Smooth muscle cell (in vitro differentiated cells): Measurements from ENCODE around the gene CIDEB. TPM values are rescaled to one million over a fixed set of nuclear protein-coding genes. Genes with fewer than 3 reads are reported as not detected.
A peak's percentile ranks its signal among the peaks of the same experiment; 100 is the strongest.

Source experiments
- DNase-seq: peaks from one replicate; lab custom pipeline; 2025; ENCODE audit not compliant: unreplicated experiment; lab: John Stamatoyannopoulos, UW
- H2AFZ ChIP-seq: fragments of 200-600 bp; sonication (generic); 2 replicates; pipeline ENCODE4 v1.6.0; 2016; ENCODE audit warnings: antibody characterized with exemption, low read depth, mild to moderate bottlenecking
- H3F3A ChIP-seq: fragments of 200-600 bp; sonication (generic); 2 replicates; pipeline ENCODE4 v1.6.0; 2017; ENCODE audit warnings: antibody characterized with exemption, low read depth
- H3K27ac ChIP-seq: fragments of 200-600 bp; sonication (generic); 2 replicates; pipeline ENCODE4 v1.5.1; 2016; ENCODE audit warnings: low read depth, mild to moderate bottlenecking
- H3K27me3 ChIP-seq: fragments of 200-600 bp; sonication (generic); 2 replicates; pipeline ENCODE4 v1.6.1; 2016; ENCODE audit warnings: low read depth, mild to moderate bottlenecking
- H3K36me3 ChIP-seq: fragments of 200-600 bp; sonication (generic); 2 replicates; pipeline ENCODE4 v1.5.1; 2016; ENCODE audit warnings: low read depth
- H3K4me1 ChIP-seq: fragments of 200-600 bp; sonication (generic); 2 replicates; pipeline ENCODE4 v1.5.1; 2016; ENCODE audit warnings: low read depth
- H3K4me2 ChIP-seq: fragments of 200-600 bp; sonication (generic); 2 replicates; pipeline ENCODE4 v1.6.0; 2016; ENCODE audit warnings: mild to moderate bottlenecking
- H3K4me3 ChIP-seq: fragments of 200-600 bp; sonication (generic); 2 replicates; pipeline ENCODE4 v1.5.1; 2016; ENCODE audit warnings: mild to moderate bottlenecking
- H3K79me2 ChIP-seq: fragments of 200-600 bp; sonication (generic); 2 replicates; pipeline ENCODE4 v1.6.0; 2016; ENCODE audit warnings: low read depth, mild to moderate bottlenecking
- H3K9ac ChIP-seq: fragments of 200-600 bp; sonication (generic); 2 replicates; pipeline ENCODE4 v1.6.0; 2016; ENCODE audit warnings: low read depth
- H3K9me3 ChIP-seq: fragments of 200-600 bp; sonication (generic); replicated peaks from 2 replicates; pipeline ENCODE4 v1.5.1; 2016; ENCODE audit warnings: low read depth
- H4K20me1 ChIP-seq: fragments of 200-600 bp; sonication (generic); 2 replicates; pipeline ENCODE4 v1.6.0; 2016; ENCODE audit warnings: low read depth
- WGBS: methylation state at CpG from one replicate; pipeline ENCODE4 v1.1.7; 2016; ENCODE audit warnings: low lambda C conversion rate; 5-methylcytosine and 5-hydroxymethylcytosine counted together
- polyA plus RNA-seq: library from polyadenylated mRNA; unstranded; fragments of >200 nt; fragmentation: Nextera tagmentation; extraction: Ambion mirVana; gene quantifications from 2 replicates; pipeline ENCODE4 v1.2.1, GENCODE V29; 2016
- total RNA-seq: library from RNA; depleted of rRNA; stranded (reverse); fragments of >200 nt; gene quantifications from 2 replicates; pipeline ENCODE4 v1.2.3, GENCODE V29; 2014
- TF ChIP-seq, protein P1 (sequence below): fragments of 200-600 bp; sonication (generic); IDR thresholded peaks from 2 replicates; pipeline ENCODE4 v1.5.1; 2017; ENCODE audit warnings: borderline replicate concordance, mild to moderate bottlenecking, antibody characterized with exemption; ENCODE audit not compliant: insufficient read depth, poor library complexity, severe bottlenecking

CIDEB gene
- total and polyA plus RNA-seq, 2 experiments from 2014 or later, result not detected

DNA sequence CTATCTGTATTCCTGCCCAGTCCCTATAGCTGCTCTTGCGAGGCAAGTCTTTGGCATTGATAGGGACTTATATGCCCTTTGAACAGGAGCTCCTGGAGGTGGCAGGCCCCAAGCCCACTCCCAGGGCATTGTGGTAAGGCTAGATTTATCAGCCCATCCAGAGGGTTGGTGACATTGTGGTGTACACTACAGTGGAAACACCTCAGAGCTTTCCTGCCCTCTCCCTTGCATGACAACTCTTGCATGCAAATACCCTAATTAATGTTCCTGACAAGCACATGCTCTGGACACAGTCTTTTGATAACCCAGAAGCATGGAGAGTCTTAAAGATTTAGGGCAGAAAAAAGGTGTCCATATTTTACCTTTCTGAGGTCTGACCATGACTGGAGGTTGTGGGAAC lies 32.8 kb upstream of the CIDEB start:
- WGBS, result 87% methylated on average over 1 of the region's 1 CpG
- Histone ChIP-seq H3K4me2 (no peak overlapping the region), H3K36me3 (no peaks in the 10 kb centered on the region)

DNA sequence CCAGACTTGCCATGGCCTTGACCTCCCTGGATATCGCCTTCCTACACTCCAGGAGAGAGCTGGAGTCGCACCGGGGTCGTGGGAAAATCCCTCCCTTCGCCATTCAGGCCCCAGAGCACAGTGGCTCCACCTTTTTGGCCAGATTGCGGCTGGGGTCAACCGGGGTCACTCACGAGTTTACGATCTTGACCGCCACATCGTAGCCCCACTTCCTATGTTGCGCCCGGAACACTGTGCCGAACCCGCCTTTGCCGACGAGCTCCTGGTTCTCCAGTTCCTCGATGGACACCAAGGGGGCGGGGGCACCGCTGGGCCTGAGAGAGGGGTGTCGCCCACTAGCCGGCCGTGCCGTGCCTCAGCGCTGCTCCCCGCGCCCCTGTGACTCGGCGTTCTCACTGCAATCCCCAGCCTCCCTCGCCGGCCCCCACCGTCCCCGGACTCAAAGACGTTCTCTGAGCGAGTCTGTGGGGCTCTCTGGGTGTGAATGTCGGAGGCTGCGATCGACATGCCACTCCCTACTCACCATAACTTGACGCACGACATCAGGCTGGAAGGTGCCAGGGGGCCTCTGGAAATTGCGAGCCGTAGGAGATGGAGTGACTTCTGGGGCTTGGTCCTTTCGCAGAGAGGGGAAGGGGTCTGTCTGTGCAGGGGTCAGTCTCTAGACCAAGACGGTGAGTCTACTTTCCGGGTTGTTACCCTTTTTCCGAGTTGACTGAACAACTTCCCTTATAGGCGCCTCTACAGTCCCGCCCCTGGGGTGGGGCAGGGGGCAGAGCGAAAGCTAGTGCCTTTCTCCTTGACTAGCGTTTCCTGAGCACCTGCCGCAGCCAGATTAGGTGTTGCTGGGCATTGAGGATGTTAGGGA lies 31.7 kb upstream of the CIDEB start, which contains the start of gene RIPK3:
RIPK3 (minus strand) TSS at position 708 of the 868 bp plus-strand sequence; CDS start at position 543, 165 bp downstream.
- H3K9ac ChIP-seq, result no peak within 1 kb of the TSS
- H3K4me2 ChIP-seq, result peak within 1 kb of the TSS; percentile 87
- H3K4me3 ChIP-seq, result peak within 1 kb of the TSS; percentile 57
- H3K79me2 ChIP-seq, result no peaks in the 10 kb centered on the region
- WGBS, result 12% methylated on average over 48 of the region's 51 CpGs
- no peak for DNase-seq
- TF ChIP-seq, protein P1, sequence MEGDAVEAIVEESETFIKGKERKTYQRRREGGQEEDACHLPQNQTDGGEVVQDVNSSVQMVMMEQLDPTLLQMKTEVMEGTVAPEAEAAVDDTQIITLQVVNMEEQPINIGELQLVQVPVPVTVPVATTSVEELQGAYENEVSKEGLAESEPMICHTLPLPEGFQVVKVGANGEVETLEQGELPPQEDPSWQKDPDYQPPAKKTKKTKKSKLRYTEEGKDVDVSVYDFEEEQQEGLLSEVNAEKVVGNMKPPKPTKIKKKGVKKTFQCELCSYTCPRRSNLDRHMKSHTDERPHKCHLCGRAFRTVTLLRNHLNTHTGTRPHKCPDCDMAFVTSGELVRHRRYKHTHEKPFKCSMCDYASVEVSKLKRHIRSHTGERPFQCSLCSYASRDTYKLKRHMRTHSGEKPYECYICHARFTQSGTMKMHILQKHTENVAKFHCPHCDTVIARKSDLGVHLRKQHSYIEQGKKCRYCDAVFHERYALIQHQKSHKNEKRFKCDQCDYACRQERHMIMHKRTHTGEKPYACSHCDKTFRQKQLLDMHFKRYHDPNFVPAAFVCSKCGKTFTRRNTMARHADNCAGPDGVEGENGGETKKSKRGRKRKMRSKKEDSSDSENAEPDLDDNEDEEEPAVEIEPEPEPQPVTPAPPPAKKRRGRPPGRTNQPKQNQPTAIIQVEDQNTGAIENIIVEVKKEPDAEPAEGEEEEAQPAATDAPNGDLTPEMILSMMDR, result no peak
- no peak within 1 kb of the TSS for H3K27ac ChIP-seq
- H3F3A ChIP-seq, result no peaks in the 10 kb centered on the region
- H3K36me3 ChIP-seq, result no peaks in the 10 kb centered on the region
- no peaks in the 10 kb centered on the region for H3K9me3 ChIP-seq
- H2AFZ ChIP-seq, result peak within 1 kb of the TSS; percentile 86
- peaks cover 7% of the 10 kb centered on the region for H3K4me1 ChIP-seq
- H3K27me3 ChIP-seq, result peaks cover 92% of the 10 kb centered on the region
- H4K20me1 ChIP-seq, result no peaks in the 10 kb centered on the region

More for the DNA sequence above, 32.8 kb upstream of the CIDEB start:
- H3F3A ChIP-seq, result no peaks in the 10 kb centered on the region
- no peak overlapping the region for H3K9ac ChIP-seq
- H3K79me2 ChIP-seq, result no peaks in the 10 kb centered on the region
- H4K20me1 ChIP-seq, result no peaks in the 10 kb centered on the region
- peaks cover 92% of the 10 kb centered on the region for H3K27me3 ChIP-seq
- H3K27ac ChIP-seq, result no peak overlapping the region
- H3K4me3 ChIP-seq, result no peak overlapping the region
- no peak overlapping the region for H2AFZ ChIP-seq
- H3K4me1 ChIP-seq, result peaks cover 4% of the 10 kb centered on the region
- TF ChIP-seq, protein P1, result no peak
- H3K9me3 ChIP-seq, result no peaks in the 10 kb centered on the region
- DNase-seq, result no peak

- H3K27ac ChIP-seq, result no peak overlapping the region
- H3K79me2 ChIP-seq, result no peaks in the 10 kb centered on the region
- DNase-seq, result no peak
- 78% methylated on average over 14 of the region's 14 CpGs for WGBS
- peaks cover 11% of the 10 kb centered on the region for H3K4me1 ChIP-seq
- H3K27me3 ChIP-seq, result peaks cover 97% of the 10 kb centered on the region
- no peak overlapping the region for H2AFZ ChIP-seq
- H3K4me3 ChIP-seq, result no peak overlapping the region
- H3K9me3 ChIP-seq, result no peaks in the 10 kb centered on the region
- TF ChIP-seq, protein P1, result no peak
- no peaks in the 10 kb centered on the region for H4K20me1 ChIP-seq
- H3K9ac ChIP-seq, result no peak overlapping the region
- H3K36me3 ChIP-seq, result no peaks in the 10 kb centered on the region
- peak overlapping the region; percentile 87 for H3K4me2 ChIP-seq
- no peaks in the 10 kb centered on the region for H3F3A ChIP-seq
These were observed 31.1 kb upstream of the CIDEB start for GRCh38 chr14:24338843-24339242.

DNA sequence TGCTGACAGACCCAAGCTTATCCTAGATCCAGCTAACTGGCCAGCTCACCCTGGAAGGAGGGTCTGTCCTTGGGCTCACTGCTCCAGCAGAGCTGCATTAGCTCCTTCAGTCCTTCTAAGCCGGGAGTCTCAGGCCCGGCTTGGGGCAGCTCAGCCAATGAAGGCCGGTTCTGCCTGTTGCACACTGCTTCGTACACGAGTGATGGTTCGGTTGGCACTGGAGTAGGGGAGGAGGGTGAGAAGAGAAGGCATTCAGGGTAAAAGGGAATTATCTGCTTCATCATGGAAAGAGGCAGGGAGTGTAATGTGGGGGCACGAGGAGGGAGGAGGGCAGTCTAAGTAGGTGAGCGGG lies 30.0 kb upstream of the CIDEB start:
- no peak overlapping the region for H3K4me2 ChIP-seq
- H3K36me3 ChIP-seq, result no peaks in the 10 kb centered on the region
- H3K9me3 ChIP-seq, result no peaks in the 10 kb centered on the region
- TF ChIP-seq, protein P1, result no peak
- H3K27me3 ChIP-seq, result peaks cover 97% of the 10 kb centered on the region
- no peaks in the 10 kb centered on the region for H3F3A ChIP-seq
- WGBS, result 86% methylated on average over 8 of the region's 8 CpGs
- no peaks in the 10 kb centered on the region for H3K79me2 ChIP-seq
- H2AFZ ChIP-seq, result no peak overlapping the region
- H3K4me1 ChIP-seq, result peaks cover 11% of the 10 kb centered on the region
- no peak overlapping the region for H3K9ac ChIP-seq
- H4K20me1 ChIP-seq, result no peaks in the 10 kb centered on the region
- no peak overlapping the region for H3K4me3 ChIP-seq
- no peak for DNase-seq
- H3K27ac ChIP-seq, result no peak overlapping the region
